ENCODE data around the gene PADI3. TPM values are rescaled to one million over a fixed set of nuclear protein-coding genes. Genes with fewer than 3 reads are reported as not detected.

PADI3 gene
- polyA plus RNA-seq, 2 of the 4 experiments (the other 2 are of a cell fraction), result 0.99 to 2.4 TPM

GRCh38 chr1:17230106-17230505 lies 18.8 kb upstream of the PADI3 start:
- Histone ChIP-seq H3K27ac (peak overlapping the region; percentile 96 to 100; a peak in 5 of 6 replicates), H3K4me1 (peaks cover 54% of the 10 kb centered on the region), H3K4me3 (no peak overlapping the region), H3K4me2 (no peak overlapping the region), H3K9me3 (no peaks in the 10 kb centered on the region)
- CTCF ChIA-PET, result no interaction called here
- 90% methylated on average over 10 of the region's 10 CpGs for WGBS (ENCODE audit: missing lambda C conversion rate)
- POLR2A ChIA-PET, result no interaction called here
- TF ChIP-seq RFX5 (IDR thresholded peaks at IDR 0.05) (no peak), POLR2AphosphoS2 (conservative IDR thresholded peaks at IDR 0.05; ENCODE audit: low read length) (no peak), FOXS1 (CRISPR knock-in tag; IDR thresholded peaks at IDR 0.05) (no peak), USF2 (IDR thresholded peaks at IDR 0.05) (no peak), HDAC2 (IDR thresholded peaks at IDR 0.05) (no peak), RCOR1 (IDR thresholded peaks at IDR 0.05; ENCODE audit: low read depth, low read length) (no peak), HOXB13 (CRISPR knock-in tag; IDR thresholded peaks at IDR 0.05; ENCODE audit: low read depth) (no peak), PBX3 (IDR thresholded peaks at IDR 0.05) (no peak), MYC (IDR thresholded peaks at IDR 0.05; ENCODE audit: borderline replicate concordance, low read length) (no peak), BCL3 (IDR thresholded peaks at IDR 0.05) (no peak), JUN (IDR thresholded peaks at IDR 0.05) (no peak), JUNB (IDR thresholded peaks at IDR 0.05) (no peak), ESRRA (IDR thresholded peaks at IDR 0.05; ENCODE audit: borderline replicate concordance, low read length) (no peak), POLR2A (IDR thresholded peaks at IDR 0.05; ENCODE audit: low read length) (no peak), CHD2 (IDR thresholded peaks at IDR 0.05; ENCODE audit: low read length, partially characterized antibody) (no peak), RARB (CRISPR knock-in tag; IDR thresholded peaks at IDR 0.05) (no peak), RNF2 (IDR thresholded peaks at IDR 0.05; ENCODE audit: borderline replicate concordance, low read depth) (no peak), SREBF2 (IDR thresholded peaks at IDR 0.05) (no peak), CTCF (IDR thresholded peaks at IDR 0.05) (no peak)
- DNase-seq (ENCODE audit: low read depth in 1 of 2, low spot score in 1 of 2), result no peak
- ATAC-seq, result no peak
- no peak for FAIRE-seq

- CTCF ChIA-PET, result no interaction called here
- Histone ChIP-seq H3K4me2 (no peak overlapping the region), H3K27ac (peak overlapping the region; percentile 96 to 100; a peak in 5 of 6 replicates), H3K4me3 (no peak overlapping the region), H3K9me3 (no peaks in the 10 kb centered on the region), H3K4me1 (peaks cover 61% of the 10 kb centered on the region)
- no peak for DNase-seq (ENCODE audit: low read depth in 1 of 2, low spot score in 1 of 2)
- WGBS (ENCODE audit: missing lambda C conversion rate), result 94% methylated on average over 8 of the region's 8 CpGs
- no peak for ATAC-seq
- POLR2A ChIA-PET, result no interaction called here
- TF ChIP-seq HOXB5 (CRISPR knock-in tag; IDR thresholded peaks at IDR 0.05), result no peak
- no peak for TF ChIP-seq TFCP2L1 (CRISPR knock-in tag; IDR thresholded peaks at IDR 0.05)
- TF ChIP-seq CBX8 (IDR thresholded peaks at IDR 0.05), result no peak
- no peak for FAIRE-seq
Observed at GRCh38 chr1:17230671-17231310, 18.1 kb upstream of the PADI3 start.

All from A549 (cell line).